GM23338 (cell line): ENCODE measurements around the gene MZT2A. TPM values are rescaled to one million over a fixed set of nuclear protein-coding genes. Genes with fewer than 3 reads are reported as not detected.
"Not testable (repeated sequence)": the region's sequence is repeated elsewhere in the genome, so short reads cannot be mapped to it uniquely, and the experiment has no call there.

Experiments
- ATAC-seq: fragments of 200-7000 bp; cut with Tn5 transposase; 3 replicates; pipeline ENCODE4 v1.9.1; 2020
- DNase-seq: peaks from one replicate; pipeline ENCODE4 v3.0.0-alpha.2; 2015; ENCODE audit warnings: low spot score
- H2AFZ ChIP-seq: fragments of 200-600 bp; sonication (generic); 2 replicates; pipeline ENCODE4 v1.8.0; 2016; ENCODE audit warnings: antibody characterized with exemption, mild to moderate bottlenecking, moderate library complexity
- H3F3A ChIP-seq: fragments of 200-600 bp; sonication (generic); replicated peaks from 2 replicates; pipeline ENCODE4 v1.8.0; 2017; ENCODE audit warnings: antibody characterized with exemption, mixed run types, low read depth
- H3K27ac ChIP-seq: fragments of 200-600 bp; sonication (generic); 2 replicates; pipeline ENCODE4 v1.6.1; 2016; ENCODE audit warnings: low read depth
- H3K27me3 ChIP-seq: fragments of 200-600 bp; sonication (generic); 2 replicates; pipeline ENCODE4 v1.8.0; 2016; ENCODE audit warnings: mild to moderate bottlenecking, mixed run types, moderate library complexity; ENCODE audit not compliant: insufficient read depth
- H3K36me3 ChIP-seq: fragments of 200-600 bp; sonication (generic); 2 replicates; pipeline ENCODE4 v1.8.0; 2016; ENCODE audit warnings: mild to moderate bottlenecking; ENCODE audit not compliant: insufficient read depth
- H3K4me1 ChIP-seq: fragments of 200-600 bp; sonication (generic); 2 replicates; pipeline ENCODE4 v1.8.0; 2016; ENCODE audit warnings: mild to moderate bottlenecking, moderate library complexity; ENCODE audit not compliant: insufficient read depth
- H3K4me2 ChIP-seq: fragments of 200-600 bp; sonication (generic); 2 replicates; pipeline ENCODE4 v1.7.1; 2017; ENCODE audit warnings: mixed run types
- H3K4me3 ChIP-seq: fragments of 200-600 bp; sonication (generic); 2 replicates; pipeline ENCODE4 v1.6.1; 2016; ENCODE audit warnings: mixed run types
- H3K79me2 ChIP-seq: fragments of 200-600 bp; sonication (generic); replicated peaks from 2 replicates; pipeline ENCODE4 v1.8.0; 2017; ENCODE audit warnings: mild to moderate bottlenecking; ENCODE audit not compliant: insufficient read depth
- H3K9me2 ChIP-seq: fragments of 200-600 bp; sonication (generic); 2 replicates; pipeline ENCODE4 v1.8.0; 2017; ENCODE audit not compliant: insufficient read depth
- H4K20me1 ChIP-seq: fragments of 200-600 bp; sonication (generic); replicated peaks from 2 replicates; pipeline ENCODE4 v1.8.0; 2017; ENCODE audit warnings: mild to moderate bottlenecking; ENCODE audit not compliant: insufficient read depth
- H3K27ac Mint-ChIP-seq: 2 replicates; pipeline ENCODE4 v1.8.0; 2020; ENCODE audit warnings: inconsistent platforms, mild to moderate bottlenecking, moderate library complexity, mixed read lengths
- H3K27me3 Mint-ChIP-seq: 3 replicates; pipeline ENCODE4 v1.8.0; 2022; ENCODE audit warnings: low read depth, mild to moderate bottlenecking, moderate library complexity, mixed read lengths, inconsistent platforms; ENCODE audit not compliant: insufficient read depth, poor library complexity
- H3K36me3 Mint-ChIP-seq: 3 replicates; pipeline ENCODE4 v1.8.0; 2021; ENCODE audit warnings: low read depth, mild to moderate bottlenecking, inconsistent platforms, moderate library complexity, mixed read lengths
- H3K4me1 Mint-ChIP-seq: 3 replicates; pipeline ENCODE4 v1.8.0; 2020; ENCODE audit warnings: mild to moderate bottlenecking, inconsistent platforms, mixed read lengths
- H3K4me3 Mint-ChIP-seq: 3 replicates; pipeline ENCODE4 v1.8.0; 2021; ENCODE audit warnings: moderate library complexity, mild to moderate bottlenecking, inconsistent platforms, mixed read lengths
- H3K9me3 Mint-ChIP-seq: 3 replicates; pipeline ENCODE4 v1.8.0; 2020; ENCODE audit warnings: moderate library complexity, mild to moderate bottlenecking, inconsistent platforms, mixed read lengths
- polyA plus RNA-seq: library from polyadenylated mRNA; unstranded; fragments of >200 nt; fragmentation: Nextera tagmentation; extraction: Ambion mirVana; gene quantifications from 2 replicates; pipeline ENCODE4 v1.2.1, GENCODE V29; 2016
- total RNA-seq: library from RNA; depleted of rRNA; stranded (reverse); fragments of >200 nt; shearing (Covaris generic); gene quantifications from 2 replicates; pipeline ENCODE4 v1.2.3, GENCODE V29; 2014
- TF ChIP-seq, protein P1 (sequence below), 2 experiments: fragments of 200-600 bp in 1 of 2; sonication (generic) in 1 of 2; conservative IDR thresholded peaks; 2 replicates each; pipeline versions ENCODE4 v1.5.1 to v1.6.1; 2016 to 2017; ENCODE audit warnings: antibody characterized with exemption in 2 of 2, low read depth in 2 of 2, mild to moderate bottlenecking in 2 of 2, moderate library complexity in 1 of 2

The MZT2A gene
- total and polyA plus RNA-seq, 2 experiments from 2014 or later, result 69.0 to 120 TPM

GRCh38 chr2:131530626-131531344 lies 38.6 kb upstream of the MZT2A start:
- not testable (repeated sequence) for H3K4me3 Mint-ChIP-seq, DNase-seq, H3K9me3 Mint-ChIP-seq, H3F3A ChIP-seq, H3K27ac ChIP-seq, H3K4me3 ChIP-seq, H3K27me3 ChIP-seq, H3K27ac Mint-ChIP-seq, H3K9me2 ChIP-seq, H3K4me1 ChIP-seq, H3K4me2 ChIP-seq, H2AFZ ChIP-seq, H3K36me3 Mint-ChIP-seq, H3K79me2 ChIP-seq, H3K27me3 Mint-ChIP-seq, H3K4me1 Mint-ChIP-seq, H3K36me3 ChIP-seq, H4K20me1 ChIP-seq
- TF ChIP-seq, protein P1, sequence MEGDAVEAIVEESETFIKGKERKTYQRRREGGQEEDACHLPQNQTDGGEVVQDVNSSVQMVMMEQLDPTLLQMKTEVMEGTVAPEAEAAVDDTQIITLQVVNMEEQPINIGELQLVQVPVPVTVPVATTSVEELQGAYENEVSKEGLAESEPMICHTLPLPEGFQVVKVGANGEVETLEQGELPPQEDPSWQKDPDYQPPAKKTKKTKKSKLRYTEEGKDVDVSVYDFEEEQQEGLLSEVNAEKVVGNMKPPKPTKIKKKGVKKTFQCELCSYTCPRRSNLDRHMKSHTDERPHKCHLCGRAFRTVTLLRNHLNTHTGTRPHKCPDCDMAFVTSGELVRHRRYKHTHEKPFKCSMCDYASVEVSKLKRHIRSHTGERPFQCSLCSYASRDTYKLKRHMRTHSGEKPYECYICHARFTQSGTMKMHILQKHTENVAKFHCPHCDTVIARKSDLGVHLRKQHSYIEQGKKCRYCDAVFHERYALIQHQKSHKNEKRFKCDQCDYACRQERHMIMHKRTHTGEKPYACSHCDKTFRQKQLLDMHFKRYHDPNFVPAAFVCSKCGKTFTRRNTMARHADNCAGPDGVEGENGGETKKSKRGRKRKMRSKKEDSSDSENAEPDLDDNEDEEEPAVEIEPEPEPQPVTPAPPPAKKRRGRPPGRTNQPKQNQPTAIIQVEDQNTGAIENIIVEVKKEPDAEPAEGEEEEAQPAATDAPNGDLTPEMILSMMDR (conservative IDR thresholded peaks at IDR 0.05; ENCODE audit: low read depth in 2 of 2), result peak in 1 of 2 experiments; percentile 44; a peak in 2 of 4 replicates
- peak; percentile 8 for ATAC-seq

- not testable (repeated sequence) for H3K27ac Mint-ChIP-seq, H3K79me2 ChIP-seq, H3K27ac ChIP-seq, H3K4me1 Mint-ChIP-seq, H3K27me3 ChIP-seq, H3K36me3 Mint-ChIP-seq, H3K36me3 ChIP-seq, H3K4me1 ChIP-seq, H3K9me3 Mint-ChIP-seq, H3K4me3 Mint-ChIP-seq, DNase-seq, H2AFZ ChIP-seq, H4K20me1 ChIP-seq, H3K9me2 ChIP-seq, ATAC-seq, H3F3A ChIP-seq, H3K4me2 ChIP-seq, H3K4me3 ChIP-seq
- H3K27me3 Mint-ChIP-seq, result peaks cover 10% of the 10 kb centered on the region
Measured at GRCh38 chr2:131529864-131530445, 37.8 kb upstream of the MZT2A start.

DNA sequence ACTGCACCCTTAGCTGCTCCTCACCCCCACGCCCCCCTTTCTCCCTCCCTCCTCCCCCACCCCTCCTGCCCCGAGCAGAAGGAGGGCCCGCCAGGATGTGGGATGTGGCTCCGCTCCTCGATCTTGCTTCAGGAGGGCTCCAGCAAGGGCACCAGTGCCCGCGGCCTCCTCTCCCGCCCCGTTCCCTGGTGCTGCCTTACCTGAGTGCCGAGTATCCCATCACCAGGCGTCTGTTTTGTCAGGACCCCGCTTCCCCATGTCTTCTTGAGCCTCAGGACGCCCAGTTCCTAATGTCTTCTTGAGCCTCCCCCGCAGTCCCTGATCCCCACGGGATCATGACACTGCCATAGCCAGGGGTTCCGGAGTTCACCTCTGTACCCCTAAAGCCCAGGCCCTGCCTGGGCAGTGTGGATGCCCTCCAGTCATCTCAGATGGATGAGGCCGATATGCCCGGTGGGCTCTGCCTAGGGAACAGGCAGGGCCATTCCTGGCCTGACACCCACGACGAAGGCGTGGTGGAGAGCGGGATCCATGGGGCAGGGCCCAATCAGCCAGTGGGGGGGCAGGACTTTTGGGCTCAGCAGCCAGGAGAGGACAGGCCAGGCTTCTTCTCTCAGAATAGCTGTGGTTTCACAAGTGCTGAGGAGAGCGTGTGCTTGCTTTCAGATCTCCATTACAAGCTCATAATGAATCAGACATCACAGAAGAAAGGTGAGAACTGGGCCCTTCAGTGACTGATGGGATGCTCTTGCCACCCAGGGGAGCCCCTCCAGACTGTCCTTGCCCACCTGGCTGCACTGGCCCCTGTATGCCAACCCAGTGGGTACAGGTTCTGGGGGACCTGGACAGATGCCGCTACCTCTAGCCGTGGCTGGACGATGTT lies 37.0 kb upstream of the MZT2A start:
- not testable (repeated sequence) for H3F3A ChIP-seq, H4K20me1 ChIP-seq, H3K27ac Mint-ChIP-seq, H3K9me2 ChIP-seq, H3K4me1 Mint-ChIP-seq, H3K36me3 ChIP-seq, H3K36me3 Mint-ChIP-seq, H3K4me1 ChIP-seq, H3K9me3 Mint-ChIP-seq, H2AFZ ChIP-seq, H3K79me2 ChIP-seq, H3K27me3 ChIP-seq, H3K27ac ChIP-seq
- H3K4me3 ChIP-seq, result peak overlapping the region; percentile 57; the same call in 1 of the 2 replicates
- ATAC-seq, result peak; percentile 18
- peak; percentile 41 for DNase-seq
- peak overlapping the region; percentile 63 for H3K4me3 Mint-ChIP-seq
- H3K4me2 ChIP-seq, result peak overlapping the region; percentile 72; the same call in 1 of the 2 replicates
- H3K27me3 Mint-ChIP-seq, result peaks cover 10% of the 10 kb centered on the region

GRCh38 chr2:131527131-131528001 lies 35.2 kb upstream of the MZT2A start, which contains the start of gene CCDC74A:
Gene CCDC74A (plus strand): TSS chr2:131527888. CDS start chr2:131527971, 83 bp downstream.
- peak; percentile 75 for DNase-seq
- H3K27ac Mint-ChIP-seq, result not testable (repeated sequence)

GRCh38 chr2:131525256-131525655 lies 33.1 kb upstream of the MZT2A start:
- not testable (repeated sequence) for H3K4me1 Mint-ChIP-seq, H3K36me3 Mint-ChIP-seq, H3K4me3 ChIP-seq, DNase-seq, H3K27me3 ChIP-seq, H3K4me2 ChIP-seq, H3K27ac Mint-ChIP-seq, H3K4me1 ChIP-seq, H3K9me3 Mint-ChIP-seq, ATAC-seq, H3K79me2 ChIP-seq, H3K9me2 ChIP-seq, H3K4me3 Mint-ChIP-seq, H4K20me1 ChIP-seq, H3F3A ChIP-seq, H2AFZ ChIP-seq, H3K27ac ChIP-seq, H3K36me3 ChIP-seq
- peaks cover 10% of the 10 kb centered on the region for H3K27me3 Mint-ChIP-seq

More at GRCh38 chr2:131527131-131528001, 35.2 kb upstream of the MZT2A start, which contains the start of gene CCDC74A:
- not testable (repeated sequence) for H3K79me2 ChIP-seq, H3K9me3 Mint-ChIP-seq, H4K20me1 ChIP-seq, H3K36me3 ChIP-seq, H3K27me3 ChIP-seq, H3K9me2 ChIP-seq, H3K4me1 Mint-ChIP-seq, H3K27ac ChIP-seq, H3K36me3 Mint-ChIP-seq, H3F3A ChIP-seq, H3K4me1 ChIP-seq
- Histone ChIP-seq H3K4me2 (peak within 1 kb of the TSS; percentile 79), H3K4me3 (peak within 1 kb of the TSS; percentile 57), H2AFZ (peak within 1 kb of the TSS; percentile 72; the same call in 1 of the 2 replicates)
- Mint-ChIP-seq H3K4me3 (peak within 1 kb of the TSS; percentile 82), H3K27me3 (peaks cover 10% of the 10 kb centered on the region)
- peak; percentile 83 for ATAC-seq
